Astrocyte (in vitro differentiated cells and primary cell): Measurements from ENCODE around the gene SLC37A1.

Experiments
- EZH2 ChIP-seq: IDR thresholded peaks from 2 replicates; pipeline ENCODE4 v1.6.1; 2012; ENCODE audit warnings: mild to moderate bottlenecking, low read length, inconsistent platforms; ENCODE audit not compliant: insufficient read depth
- TF ChIP-seq, protein P1 (sequence below): IDR thresholded peaks from 2 replicates; pipeline ENCODE4 v1.5.1; 2011; ENCODE audit warnings: low read depth, mild to moderate bottlenecking, inconsistent platforms, low read length, moderate library complexity; ENCODE audit not compliant: insufficient read depth

DNA sequence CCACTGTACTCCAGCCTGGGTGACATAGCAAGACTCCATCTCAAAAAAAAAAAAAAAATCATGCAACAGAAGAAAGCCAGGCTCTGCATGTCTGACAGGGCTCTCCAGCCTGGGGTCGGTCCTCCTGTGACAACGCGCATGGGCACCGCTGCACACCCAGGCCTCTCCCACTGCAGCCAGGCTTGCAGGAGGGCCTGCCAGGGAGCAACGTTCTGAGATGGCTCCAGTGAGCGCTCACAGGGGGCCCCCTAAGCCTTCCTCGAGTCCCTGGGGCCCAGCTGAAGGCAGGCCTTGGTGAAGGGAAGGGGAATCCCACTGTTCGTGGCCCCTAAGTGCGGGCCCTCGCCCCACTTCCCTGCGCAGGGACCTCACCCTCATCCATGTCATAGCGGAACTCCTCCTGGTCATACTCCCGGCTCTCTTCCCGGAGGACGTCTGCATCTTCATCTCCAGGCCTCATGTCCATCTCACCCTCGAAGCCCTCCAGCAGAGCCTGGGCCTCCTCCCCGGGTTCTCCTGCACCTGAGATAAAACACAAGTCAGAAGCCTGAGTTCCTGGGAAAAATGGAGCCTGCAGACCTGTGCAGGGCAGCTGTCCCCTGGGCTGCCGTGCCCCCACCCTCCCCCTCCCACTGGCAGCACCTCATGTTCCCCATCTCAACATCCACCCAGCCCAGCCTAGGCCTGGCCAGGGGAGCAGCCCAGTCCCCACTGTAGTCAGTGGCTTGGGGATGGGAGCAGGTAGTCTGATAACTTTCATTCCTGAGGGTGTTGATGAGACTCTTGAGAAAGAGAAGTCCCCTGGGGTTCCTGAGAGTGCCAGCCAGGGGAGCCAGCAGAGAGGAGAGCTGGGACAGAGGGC, 37.9 kb upstream of the SLC37A1 start:
- TF ChIP-seq, protein P1, sequence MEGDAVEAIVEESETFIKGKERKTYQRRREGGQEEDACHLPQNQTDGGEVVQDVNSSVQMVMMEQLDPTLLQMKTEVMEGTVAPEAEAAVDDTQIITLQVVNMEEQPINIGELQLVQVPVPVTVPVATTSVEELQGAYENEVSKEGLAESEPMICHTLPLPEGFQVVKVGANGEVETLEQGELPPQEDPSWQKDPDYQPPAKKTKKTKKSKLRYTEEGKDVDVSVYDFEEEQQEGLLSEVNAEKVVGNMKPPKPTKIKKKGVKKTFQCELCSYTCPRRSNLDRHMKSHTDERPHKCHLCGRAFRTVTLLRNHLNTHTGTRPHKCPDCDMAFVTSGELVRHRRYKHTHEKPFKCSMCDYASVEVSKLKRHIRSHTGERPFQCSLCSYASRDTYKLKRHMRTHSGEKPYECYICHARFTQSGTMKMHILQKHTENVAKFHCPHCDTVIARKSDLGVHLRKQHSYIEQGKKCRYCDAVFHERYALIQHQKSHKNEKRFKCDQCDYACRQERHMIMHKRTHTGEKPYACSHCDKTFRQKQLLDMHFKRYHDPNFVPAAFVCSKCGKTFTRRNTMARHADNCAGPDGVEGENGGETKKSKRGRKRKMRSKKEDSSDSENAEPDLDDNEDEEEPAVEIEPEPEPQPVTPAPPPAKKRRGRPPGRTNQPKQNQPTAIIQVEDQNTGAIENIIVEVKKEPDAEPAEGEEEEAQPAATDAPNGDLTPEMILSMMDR, result no peak
- TF ChIP-seq EZH2, result no peak
